ENCODE data around the gene ITGA5.

Gene ITGA5

DNA sequence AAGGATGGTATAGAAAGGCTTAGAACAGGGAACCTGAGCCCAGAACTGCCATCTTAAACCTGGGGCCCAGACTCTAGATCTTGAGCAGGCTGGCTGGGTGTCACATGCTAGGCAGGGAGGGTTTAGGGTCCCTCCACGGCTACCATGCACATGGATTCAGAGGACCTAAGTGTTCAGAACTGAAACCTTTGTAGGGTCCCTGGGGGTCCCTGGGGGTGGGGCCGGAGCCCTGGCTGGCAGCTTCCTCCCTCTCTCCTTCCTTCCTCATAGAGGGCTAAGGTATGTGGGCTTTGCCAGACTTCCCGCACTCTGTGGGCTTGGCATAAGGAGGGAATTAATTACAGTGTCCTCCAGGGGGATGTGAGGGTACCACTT is 29.9 kb downstream of the ITGA5 start:
- no peak for DNase-seq (ENCODE audit: low read depth)

DNA sequence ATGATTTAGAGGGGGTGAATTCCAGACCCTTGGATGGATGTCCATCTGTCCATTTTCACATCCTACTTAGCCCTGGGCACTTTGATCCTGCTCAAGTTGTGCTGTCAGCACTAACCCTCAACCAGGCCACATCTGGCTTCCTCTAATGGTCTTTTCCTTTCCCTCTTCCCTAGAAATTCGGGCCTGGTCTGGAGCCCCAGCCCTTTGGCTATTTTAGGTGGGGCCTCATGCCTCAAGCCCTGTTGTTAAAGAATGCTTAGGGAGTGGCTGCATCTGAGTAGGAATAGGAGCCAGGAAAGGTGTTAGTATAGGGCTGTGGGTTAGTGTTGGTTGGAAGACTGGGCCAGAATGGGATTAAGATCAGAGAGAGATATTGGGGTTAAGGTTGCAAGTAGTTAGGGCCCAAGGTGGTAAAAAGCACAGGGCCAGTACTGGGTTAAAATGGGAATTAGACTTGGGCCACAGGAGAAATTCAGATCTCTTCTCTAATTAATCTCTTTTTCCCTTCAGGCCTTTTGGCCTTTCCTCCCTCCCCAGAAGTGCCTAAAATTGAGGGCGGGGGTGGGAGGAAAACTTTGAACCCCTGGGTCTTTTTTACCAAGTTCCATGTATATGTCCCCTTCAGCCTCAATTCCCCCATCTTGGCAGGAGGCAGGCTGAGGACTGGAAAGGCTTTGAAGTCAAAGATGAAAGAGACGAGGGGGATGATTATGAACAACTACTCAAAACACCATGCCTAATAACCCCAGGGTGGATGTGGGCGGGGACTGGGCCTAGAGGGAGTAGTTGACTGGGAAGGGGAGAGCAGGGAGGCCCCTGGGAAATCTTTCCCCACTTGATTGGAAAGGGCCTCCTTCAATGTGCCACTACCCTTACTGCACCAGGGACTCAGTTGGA is 30.6 kb downstream of the ITGA5 start:
- no peak for DNase-seq (ENCODE audit: low read depth)

DNA sequence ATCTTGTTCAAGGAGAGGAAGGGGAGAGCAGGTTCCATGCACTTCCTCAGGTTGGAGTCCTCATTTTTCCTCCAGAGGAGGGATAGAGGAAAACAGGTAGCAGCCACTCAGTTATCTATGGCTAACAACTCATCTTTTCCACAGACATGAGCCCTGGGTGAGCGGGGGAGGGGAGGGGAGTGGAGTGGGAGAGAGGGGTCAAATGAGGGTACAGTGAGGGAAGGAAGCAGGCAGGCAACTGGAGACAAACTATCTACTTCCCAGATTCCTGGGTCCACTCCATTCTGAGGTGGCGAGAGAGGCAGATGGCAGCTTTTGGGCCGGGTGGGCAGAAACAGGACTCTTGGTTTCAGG is 32.0 kb downstream of the ITGA5 start:
- DNase-seq (ENCODE audit: low read depth) = no peak

DNA sequence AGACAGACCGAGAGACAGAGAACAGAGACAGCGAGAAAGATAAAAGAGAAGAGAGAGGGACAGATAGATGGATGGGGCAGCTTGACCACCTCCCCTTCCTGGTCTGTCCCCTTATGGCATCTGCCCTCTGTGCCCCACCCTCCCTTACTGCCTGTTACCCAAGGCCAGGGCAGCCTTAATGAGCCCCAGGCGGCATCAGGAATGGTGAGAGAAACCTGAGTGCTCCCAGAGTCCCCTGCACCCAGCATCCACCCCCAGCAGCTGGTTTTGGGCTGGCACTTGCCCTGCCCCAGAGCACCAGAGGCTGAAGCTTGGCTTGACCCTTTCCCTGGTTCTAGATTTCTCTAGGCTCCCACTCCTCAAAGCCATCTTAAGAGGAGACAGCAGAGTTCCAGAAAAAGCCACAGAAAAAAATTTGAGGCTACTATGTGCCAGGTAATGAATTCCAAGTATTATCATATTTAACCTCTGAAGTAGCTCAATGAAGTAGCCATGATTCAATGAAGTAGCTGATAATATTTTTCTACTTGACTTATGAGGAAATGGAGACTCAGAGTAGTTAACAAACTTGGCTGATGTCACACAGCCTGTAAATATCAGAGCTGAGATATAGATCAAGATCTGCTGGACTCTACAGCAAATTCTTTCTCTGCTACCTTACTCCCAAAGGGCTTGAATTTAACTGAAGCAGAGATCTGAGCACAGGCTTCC is 32.5 kb downstream of the ITGA5 start:
- DNase-seq (ENCODE audit: low read depth) = no peak

DNA sequence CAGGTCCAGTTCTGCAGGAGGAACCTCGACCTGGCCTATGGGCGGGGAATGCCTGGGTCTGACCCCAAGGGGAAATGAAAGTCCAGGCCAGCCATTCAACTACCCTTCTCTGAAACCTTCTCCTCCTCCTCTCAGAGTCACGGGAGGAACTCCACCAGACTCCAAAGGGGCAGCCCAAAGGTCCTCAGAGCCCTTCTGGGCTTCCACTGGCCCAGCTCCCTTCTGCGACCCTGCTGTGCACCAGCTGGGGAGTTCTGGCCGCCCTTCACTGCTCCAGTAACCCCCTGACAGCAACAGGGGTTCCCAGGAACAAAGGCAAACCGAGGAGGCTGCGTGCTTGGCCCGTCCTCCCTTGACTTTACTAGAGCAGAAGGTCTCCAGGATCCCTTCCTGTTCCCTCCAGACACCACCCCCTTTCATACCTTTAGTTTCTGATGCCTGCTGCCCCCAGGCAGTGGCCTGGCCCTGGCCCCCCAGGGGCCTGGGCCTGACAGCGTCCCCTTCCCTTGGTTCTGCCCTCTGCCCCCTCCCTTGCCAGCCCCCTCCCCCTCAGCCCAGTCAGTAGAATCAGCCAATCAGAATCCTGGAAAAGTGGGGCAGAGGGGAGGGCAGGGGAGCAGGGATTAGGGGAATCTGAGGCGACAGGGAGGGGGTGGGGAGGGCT is 33.7 kb downstream of the ITGA5 start:
- no peak for DNase-seq (ENCODE audit: low read depth)

DNA sequence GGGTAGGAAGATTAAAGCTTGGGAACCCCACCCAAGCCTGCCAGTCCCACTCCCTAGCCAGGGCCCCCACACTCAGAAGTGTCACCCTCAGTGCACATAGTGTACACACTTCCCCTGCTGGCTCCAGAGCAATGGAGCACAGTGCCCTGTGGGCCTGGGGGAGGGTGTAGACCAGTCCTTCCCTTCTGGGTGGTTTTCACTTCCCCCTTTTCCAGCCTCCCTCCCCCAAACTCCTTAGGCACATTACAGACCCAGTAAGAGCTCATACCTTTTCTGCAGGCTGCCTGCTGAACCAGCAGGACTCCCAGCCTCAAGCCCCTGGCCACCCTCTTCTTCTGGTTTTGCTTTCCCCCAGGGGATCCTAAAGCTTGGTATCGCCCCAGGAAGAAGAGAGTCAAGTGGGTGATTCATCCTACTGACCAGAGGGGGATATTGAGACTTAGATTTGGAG is 34.5 kb downstream of the ITGA5 start, which contains the start of gene ZNF385A:
Gene ZNF385A (minus strand): TSS at position 143 of the 451 bp plus-strand sequence. CDS start 219 bp downstream, outside the sequence.
- no peak for DNase-seq (ENCODE audit: low read depth)

DNA sequence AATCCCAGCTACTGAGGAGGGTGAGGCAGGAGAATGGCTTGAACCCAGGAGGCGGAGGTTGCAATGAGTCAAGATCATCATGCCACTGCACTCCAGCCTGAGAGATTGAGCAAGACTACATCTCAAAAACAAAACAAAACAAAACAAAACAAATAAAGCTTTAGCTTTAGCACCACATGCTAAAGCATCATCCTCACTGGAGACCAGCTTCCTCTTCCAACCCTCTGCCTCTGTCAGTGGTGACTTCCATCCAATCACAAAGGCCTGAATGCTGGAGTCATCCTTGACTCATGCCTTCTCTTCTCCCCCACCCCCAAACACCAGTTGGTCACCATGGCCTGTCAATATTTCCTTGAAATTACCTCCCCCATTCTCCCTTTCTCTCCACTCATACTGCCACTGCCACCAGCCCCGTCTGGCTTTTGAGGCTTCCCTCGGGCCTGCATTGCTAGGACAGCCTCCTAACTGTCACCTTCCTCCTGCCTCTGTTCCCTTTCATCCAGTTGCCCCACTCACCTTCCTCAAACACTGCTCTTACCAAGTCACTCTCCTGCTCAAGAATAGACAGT is 35.9 kb downstream of the ITGA5 start:
- DNase-seq (ENCODE audit: low read depth) = peak; percentile 88

DNA sequence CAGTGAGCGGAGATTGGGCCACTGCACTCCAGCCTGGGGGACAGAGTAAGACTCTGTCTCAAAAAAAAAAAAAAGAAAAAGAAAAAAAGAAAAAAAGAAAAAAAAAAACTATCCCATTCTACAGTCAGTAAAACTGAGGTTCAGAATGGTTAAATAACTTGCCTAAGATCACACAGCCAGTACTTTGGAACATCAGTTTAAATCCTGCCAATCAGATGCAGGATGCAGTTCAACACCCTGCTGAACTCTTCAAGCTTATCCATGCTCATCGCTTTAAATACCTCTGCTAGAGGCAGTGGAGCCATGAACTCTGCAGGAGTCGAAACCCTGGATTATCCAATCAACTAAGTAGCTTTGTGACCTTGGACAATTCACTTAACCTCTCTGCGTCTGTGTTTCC is 37.9 kb downstream of the ITGA5 start:
- no peak for DNase-seq (ENCODE audit: low read depth)

DNA sequence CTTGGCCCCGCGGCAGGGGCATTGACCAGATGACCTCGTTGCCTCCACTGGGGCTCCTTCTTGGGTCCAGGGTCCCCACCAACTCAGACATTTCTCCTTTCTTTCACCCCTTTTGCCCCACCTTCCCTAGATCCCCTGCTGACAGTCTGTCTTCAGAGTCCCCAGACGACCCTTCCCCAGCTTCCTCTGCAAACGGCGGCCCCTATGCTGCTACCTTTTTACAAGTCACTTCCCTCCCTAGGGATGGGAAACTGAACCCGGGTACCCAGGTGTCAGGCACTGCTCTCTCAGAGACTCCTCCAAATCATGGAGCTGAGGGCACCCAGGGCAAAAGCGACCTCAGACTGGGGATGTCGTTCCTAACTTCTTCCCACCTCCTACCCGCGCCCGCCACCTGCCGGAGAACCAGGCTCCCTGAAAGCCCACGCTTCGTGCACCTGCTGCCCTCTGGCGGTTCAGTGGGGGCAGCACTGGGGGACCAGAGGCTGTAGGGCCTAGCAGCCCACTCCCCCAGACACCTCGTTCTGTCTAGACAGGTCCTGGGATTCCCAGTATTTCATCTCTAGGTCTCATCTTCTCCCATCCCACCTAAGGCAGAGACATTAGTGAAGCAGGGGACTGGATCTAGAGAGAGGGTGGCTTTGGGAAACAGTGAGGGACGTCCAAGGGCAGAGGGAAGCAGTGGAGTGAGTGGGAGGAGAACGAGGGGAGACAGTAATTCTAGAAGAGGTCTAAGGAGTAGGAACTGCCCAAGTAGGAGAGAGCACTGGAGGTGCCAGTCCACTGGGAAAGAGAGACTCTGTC is 39.5 kb downstream of the ITGA5 start:
- peak; percentile 68 for DNase-seq (ENCODE audit: low read depth)

DNA sequence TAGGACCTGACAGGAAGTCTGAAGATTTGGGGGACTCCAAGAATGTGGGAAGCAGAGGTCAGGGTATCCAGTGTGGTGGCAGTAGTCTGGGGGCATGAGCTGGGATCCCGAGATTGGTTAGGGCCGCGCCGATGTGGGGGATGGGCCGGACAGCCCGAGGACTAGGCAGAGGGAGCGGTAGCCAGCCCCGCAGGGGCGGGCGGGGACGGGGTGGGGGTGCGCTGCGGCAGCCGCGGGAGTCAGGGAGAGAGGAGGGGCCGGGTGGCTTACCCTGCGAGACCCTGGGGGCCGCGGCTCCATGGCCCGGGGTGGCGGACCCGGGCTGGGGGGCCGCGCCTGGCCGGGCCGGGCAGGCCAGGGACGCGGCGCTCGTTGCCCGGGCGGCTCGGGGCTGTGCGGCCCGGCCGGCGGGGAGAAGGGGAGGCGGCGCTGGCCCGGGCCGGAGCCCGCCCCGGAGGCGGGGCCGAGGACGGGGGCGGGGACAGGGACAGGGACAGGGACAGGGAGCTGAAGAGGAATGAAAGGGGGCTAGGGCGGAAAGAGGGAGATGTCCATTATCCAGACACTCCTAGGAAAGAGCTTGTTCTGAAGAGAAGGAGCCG is 40.2 kb downstream of the ITGA5 start:
- no peak for DNase-seq (ENCODE audit: low read depth)

DNA sequence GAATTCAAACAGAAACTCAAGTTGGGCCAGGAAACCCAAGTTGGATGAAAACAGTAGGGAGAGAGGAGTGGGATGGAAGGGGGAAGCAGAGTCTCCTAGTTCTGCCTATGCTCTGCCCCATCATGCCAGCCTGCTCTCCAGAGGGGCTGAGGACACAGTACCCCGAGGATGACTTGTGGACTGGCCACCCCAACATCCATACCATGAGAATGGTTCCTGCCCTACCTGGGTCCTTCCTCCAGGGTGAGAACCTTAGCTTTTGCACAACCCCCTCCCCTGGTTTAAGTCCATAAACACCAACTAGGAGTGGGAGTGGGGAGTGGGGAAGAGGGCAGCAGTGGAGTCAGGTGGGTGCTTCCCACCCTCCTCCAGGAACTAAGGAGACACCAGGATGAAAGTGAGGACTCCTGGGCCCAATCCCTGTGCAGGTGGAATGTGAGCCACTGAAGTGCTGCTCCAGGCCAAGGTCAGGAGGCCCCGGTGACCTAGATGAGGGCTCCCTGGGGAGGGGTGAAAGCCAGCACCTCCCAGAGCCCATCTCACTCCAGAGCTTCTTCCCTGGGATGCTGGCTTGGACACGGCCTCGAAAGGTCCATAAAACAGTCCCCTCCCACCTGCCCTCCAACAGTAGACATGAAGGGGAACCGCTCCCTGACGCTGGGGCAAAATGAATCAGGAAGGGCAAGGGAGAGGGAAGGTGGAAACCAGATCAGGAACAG is 41.1 kb downstream of the ITGA5 start:
- DNase-seq (ENCODE audit: low read depth) = no peak

DNA sequence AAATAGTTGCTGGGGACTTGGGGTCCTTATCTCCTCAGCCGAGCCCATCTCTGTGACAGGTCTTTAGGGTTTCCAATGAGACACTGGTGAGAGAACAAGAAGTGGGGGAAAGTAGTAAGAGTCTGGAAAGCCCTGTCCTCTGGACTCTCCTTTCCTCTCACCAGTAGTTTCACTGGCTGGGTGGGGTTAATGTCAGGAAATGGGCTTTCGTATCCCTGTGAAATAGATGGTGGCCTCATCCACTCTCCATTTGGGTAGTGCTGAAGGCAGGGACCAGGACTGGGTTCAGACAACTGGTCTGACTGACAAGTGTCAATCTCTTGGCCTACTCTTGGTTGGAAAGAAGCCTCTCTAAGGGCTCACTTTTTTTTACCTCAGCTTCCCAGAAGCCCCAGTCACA is 42.1 kb downstream of the ITGA5 start:
- DNase-seq (ENCODE audit: low read depth) = no peak

DNA sequence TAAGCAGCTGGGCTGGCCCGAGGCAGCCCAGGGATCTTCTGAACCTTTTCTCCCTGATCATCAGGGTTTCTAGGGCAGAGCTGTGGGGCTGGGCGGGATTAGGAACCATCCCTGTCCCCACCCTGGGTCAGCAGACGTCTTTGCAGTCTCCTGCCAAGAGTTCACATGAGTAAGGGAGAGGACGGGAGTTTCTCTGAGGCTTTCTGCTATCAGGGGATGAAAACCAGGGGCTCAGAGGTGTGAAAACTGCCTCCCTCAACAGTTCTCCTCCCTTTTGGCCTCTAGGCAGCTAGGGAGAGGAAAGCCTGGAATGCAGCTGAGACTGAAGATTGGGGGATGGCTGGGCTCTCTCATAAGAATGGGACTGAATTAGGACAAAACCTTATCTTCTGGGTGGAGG is 42.5 kb downstream of the ITGA5 start:
- DNase-seq (ENCODE audit: low read depth) = no peak

DNA sequence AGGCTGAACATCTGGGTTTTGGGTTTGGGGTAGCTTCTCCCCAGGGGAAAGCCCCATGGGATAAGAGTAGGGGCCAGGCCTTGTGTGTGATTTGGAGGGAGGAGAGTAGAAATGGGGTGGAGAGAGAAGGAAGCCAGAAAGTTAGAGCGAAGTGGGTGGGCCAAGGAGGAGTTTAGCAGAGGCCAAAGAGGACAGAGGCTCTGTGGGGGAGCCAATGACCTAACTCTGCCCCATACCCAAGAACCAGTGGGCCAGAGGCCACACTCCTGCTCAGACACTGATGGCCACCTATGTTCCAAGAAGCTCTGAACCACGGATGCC is 43.8 kb downstream of the ITGA5 start:
- DNase-seq (ENCODE audit: low read depth) = no peak

DNA sequence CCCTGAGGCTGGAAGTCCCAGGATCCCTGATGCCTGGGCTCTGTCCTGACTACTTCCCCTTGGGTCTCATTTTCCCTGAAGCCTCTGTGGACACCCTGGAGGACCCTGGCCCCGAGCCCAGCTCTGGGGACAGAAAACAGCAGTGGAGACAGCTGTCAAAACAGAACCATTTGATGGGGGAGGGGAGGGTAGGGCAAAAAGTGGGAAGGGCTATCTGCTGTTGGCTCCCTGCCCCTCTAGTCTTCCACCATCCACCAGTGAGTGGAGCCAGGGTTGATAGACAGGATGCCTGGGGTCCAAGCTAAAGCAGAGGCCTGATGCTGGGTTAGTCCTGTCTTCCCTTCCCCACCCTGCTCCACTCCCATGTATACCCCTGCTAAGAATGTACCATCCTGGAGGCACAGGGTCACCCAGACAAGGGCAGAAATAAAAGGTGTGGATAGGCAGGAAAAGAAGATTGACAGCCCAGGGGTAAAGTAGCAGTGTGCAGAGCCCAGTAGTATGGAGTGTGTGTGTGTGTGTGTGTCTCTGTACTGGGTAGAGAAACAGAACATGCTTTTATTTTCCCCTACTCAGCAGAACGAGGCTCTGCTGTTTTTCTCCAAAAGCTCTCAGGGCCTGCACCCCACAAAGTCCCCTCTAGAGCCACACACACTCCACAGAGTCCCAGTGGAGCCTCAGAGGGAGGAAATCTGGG is 44.4 kb downstream of the ITGA5 start:
- no peak for DNase-seq (ENCODE audit: low read depth)

DNA sequence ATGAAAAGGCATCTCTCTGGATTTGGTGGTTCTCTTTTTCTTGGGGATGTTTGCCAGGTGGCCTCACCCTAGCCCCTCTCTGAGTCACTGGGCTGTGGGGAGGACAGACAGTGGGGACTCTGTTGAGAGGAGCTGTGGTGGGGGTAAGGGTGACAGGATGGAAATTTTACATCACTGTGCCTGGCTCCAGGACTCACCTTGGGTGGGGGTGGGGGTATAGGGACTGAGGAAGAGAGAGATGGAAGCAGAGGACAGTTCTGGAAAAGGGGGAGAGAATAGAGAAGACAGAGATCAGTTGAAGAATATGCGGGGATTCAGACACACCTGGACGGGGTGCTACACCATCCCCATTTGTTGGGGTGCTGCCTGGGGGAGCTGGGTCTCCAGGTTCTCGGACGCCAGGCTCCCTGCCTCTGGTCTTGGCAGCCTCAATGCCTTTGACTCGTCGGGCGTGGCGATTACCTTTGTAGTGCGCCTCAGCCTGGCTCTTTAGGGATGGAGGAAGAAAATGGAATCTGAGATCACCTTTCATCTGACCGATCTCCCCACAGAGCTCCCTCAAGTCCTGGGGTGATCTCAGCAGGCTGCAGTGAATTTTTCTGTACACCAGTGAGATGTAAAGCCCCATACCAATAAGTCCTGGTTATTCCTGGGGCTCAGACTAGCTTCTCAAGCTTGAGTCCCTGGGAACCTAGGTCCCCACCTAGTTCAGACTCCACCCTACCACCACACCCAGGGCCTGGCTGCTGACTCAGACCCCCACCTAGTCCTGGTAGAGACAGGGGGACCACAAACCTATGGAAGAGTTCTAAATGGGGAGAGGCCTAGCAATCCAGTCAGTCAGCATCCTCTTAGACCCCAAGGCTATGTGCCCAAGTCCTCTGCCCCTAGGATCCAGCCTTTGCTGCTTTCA is 45.2 kb downstream of the ITGA5 start:
- DNase-seq (ENCODE audit: low read depth) = no peak

DNA sequence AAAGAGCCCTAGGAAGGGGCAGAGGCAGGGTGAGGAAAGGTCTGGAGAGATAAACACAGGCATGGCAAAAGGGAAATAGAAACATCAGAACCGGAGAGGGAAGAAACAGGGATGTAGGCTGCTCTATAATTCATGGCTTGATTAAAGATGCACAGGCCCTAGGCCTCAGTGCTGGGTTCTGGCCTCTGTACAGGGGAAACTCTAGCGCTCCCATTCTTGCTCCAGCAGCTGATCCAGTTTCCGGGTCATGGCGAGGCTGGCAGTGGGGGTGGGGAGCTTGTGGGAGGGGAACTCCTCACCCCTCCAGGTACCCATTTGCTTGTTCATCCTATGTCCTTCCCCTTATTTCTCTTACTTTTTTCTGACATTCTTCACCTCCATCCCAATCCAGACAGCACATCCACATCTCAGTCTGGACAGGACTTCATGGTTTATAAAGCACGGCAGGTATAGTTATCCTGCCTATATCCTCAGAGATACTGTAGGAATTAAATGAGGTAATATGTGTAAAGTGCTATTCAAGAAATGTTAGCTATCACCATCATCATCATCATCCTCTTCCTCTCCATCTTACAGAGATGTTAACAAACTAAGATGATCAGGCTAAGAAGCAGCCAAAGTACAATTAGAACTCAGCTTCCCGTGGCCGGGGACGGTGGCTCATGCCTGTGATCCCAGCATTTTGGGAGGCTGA is 46.8 kb downstream of the ITGA5 start:
- DNase-seq (ENCODE audit: low read depth) = no peak

DNA sequence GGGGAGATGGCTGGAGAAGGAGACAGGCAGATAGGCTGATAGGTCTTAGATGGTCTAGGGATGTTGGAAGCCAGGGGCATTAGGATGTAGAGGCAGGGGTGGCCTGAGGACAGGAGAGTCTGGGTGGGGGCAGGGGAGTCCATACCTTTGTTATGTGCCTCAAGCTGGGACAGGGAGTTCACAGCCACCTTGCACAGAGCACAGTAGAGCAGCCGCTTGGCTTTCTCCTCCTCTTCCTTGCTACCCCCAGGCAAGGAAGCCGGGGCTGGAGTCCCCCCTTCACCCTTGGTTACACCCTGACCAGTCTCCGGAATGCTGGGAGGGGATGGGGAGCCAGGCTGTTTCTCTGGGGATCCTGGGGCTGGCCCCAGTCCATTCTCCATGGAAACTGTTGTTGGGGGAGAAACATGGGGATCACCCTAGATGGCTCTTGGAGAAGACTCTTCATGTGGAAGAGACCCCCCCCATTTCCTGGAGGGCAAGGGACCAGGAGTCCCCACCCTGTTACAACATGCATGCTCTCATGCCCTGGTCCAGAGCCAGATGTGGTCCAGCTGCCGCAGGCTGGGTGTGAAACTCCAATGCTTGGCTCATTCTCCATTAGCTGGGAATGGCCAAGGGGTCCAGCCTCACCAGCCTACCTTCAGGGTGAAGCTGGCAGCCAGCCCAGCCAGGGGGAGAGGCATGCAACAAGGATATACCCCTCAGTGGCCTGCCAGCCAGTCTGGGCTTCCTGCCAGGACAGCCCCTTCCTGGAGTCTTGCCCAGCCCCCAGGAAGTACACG is 47.5 kb downstream of the ITGA5 start:
- no peak for DNase-seq (ENCODE audit: low read depth)
